GM12801 (cell line): Measurements from ENCODE around the gene LDLRAD2.

ENCODE experiments used
- CTCF ChIP-seq: IDR thresholded peaks from one replicate; pipeline ENCODE4 v1.5.1; 2011; ENCODE audit warnings: control low read depth; ENCODE audit not compliant: insufficient read length; ENCODE audit errors: extremely low read depth

Gene LDLRAD2

GRCh38 chr1:21833392-21833976, 21.4 kb downstream of the LDLRAD2 start:
- no peak for TF ChIP-seq CTCF

- no peak for TF ChIP-seq CTCF
Observed at GRCh38 chr1:21834094-21834493, 22.0 kb downstream of the LDLRAD2 start.

GRCh38 chr1:21834666-21835065, 22.6 kb downstream of the LDLRAD2 start:
- no peak for TF ChIP-seq CTCF

- no peak for TF ChIP-seq CTCF
Observed at GRCh38 chr1:21836010-21836409, 23.9 kb downstream of the LDLRAD2 start.

- no peak for TF ChIP-seq CTCF
Observed at GRCh38 chr1:21836729-21837128, 24.7 kb downstream of the LDLRAD2 start.

GRCh38 chr1:21837476-21837875, 25.4 kb downstream of the LDLRAD2 start:
- TF ChIP-seq CTCF = no peak

GRCh38 chr1:21838359-21839157, 26.5 kb downstream of the LDLRAD2 start:
- TF ChIP-seq CTCF = no peak
